H1 (cell line): ENCODE data around the gene S100A13. TPM values are rescaled to one million over a fixed set of nuclear protein-coding genes. Genes with fewer than 3 reads are reported as not detected.

ENCODE experiments used
- BACH1 ChIP-seq: IDR thresholded peaks from 2 replicates; pipeline ENCODE4 v1.6.1; 2012; ENCODE audit warnings: low read length, improper control_type of control experiment
- BRCA1 ChIP-seq: IDR thresholded peaks from 2 replicates; pipeline ENCODE4 v1.6.1; 2012; ENCODE audit warnings: low read depth, low read length, improper control_type of control experiment
- CEBPB ChIP-seq: IDR thresholded peaks from 2 replicates; pipeline ENCODE4 v1.6.1; 2012; ENCODE audit warnings: low read depth, low read length
- CHD2 ChIP-seq: IDR thresholded peaks from 2 replicates; pipeline ENCODE4 v1.6.1; 2012; ENCODE audit warnings: low read length, improper control_type of control experiment
- CREB1 ChIP-seq: IDR thresholded peaks from 2 replicates; pipeline ENCODE4 v1.6.1; 2012; ENCODE audit warnings: inconsistent platforms
- EP300 ChIP-seq, 2 experiments: IDR thresholded peaks; 1 replicate in 1 of 2; 2 replicates in 1 of 2; pipeline ENCODE4 v1.6.1; 2011 to 2012; ENCODE audit warnings: low read depth in 2 of 2, low read length in 2 of 2, mild to moderate bottlenecking in 2 of 2, borderline replicate concordance in 1 of 2, inconsistent platforms in 1 of 2, moderate library complexity in 1 of 2
- MAX ChIP-seq: IDR thresholded peaks from 2 replicates; pipeline ENCODE4 v1.6.1; 2012; ENCODE audit warnings: inconsistent platforms
- NRF1 ChIP-seq: IDR thresholded peaks from 2 replicates; pipeline ENCODE4 v1.6.1; 2011; ENCODE audit warnings: mild to moderate bottlenecking, low read depth, low read length, improper control_type of control experiment
- POLR2AphosphoS5 ChIP-seq: IDR thresholded peaks from 2 replicates; pipeline ENCODE4 v1.6.1; 2011; ENCODE audit warnings: low read depth, low read length
- RBBP5 ChIP-seq: IDR thresholded peaks from 2 replicates; pipeline ENCODE4 v1.7.1; 2012; ENCODE audit warnings: low read depth, mild to moderate bottlenecking, inconsistent platforms, low read length, moderate library complexity, borderline replicate concordance
- SIN3A ChIP-seq, 2 experiments: IDR thresholded peaks in 1 of 2; conservative IDR thresholded peaks in 1 of 2; 2 replicates each; pipeline ENCODE4 v1.6.1; 2011 to 2012; ENCODE audit warnings: low read length in 2 of 2, improper control_type of control experiment in 1 of 2, low read depth in 1 of 2, mild to moderate bottlenecking in 1 of 2
- SP1 ChIP-seq: IDR thresholded peaks from 2 replicates; pipeline ENCODE4 v1.6.1; 2011; ENCODE audit warnings: low read depth, low read length
- TAF1 ChIP-seq: IDR thresholded peaks from 2 replicates; pipeline ENCODE4 v1.6.1; 2011; ENCODE audit warnings: mild to moderate bottlenecking, low read depth, low read length
- TAF7 ChIP-seq: optimal IDR thresholded peaks from 2 replicates; pipeline ENCODE3; 2011; ENCODE audit warnings: low read depth, mild to moderate bottlenecking, inconsistent platforms, low read length, moderate library complexity, borderline replicate concordance
- TCF12 ChIP-seq: IDR thresholded peaks from 2 replicates; pipeline ENCODE4 v1.6.1; 2011; ENCODE audit warnings: low read depth, mild to moderate bottlenecking, low read length
- YY1 ChIP-seq: IDR thresholded peaks from 2 replicates; pipeline ENCODE4 v1.6.1; 2011; ENCODE audit warnings: low read depth, mild to moderate bottlenecking, low read length
- polyA plus RNA-seq, 7 experiments: library from polyadenylated mRNA; depleted of rRNA in 3 of 7; stranded (reverse) in 5 of 7; unstranded in 2 of 7; fragments of >200 nt in 5 of 7; fragments of 200-250 nt in 2 of 7; gene quantifications; 1 replicate in 5 of 7; 2 replicates in 1 of 7; 4 replicates in 1 of 7; pipeline versions ENCODE4 v1.2.1 to v1.2.3, GENCODE V29; 2011 to 2013; ENCODE audit warnings: missing spikeins in 2 of 7, mixed read lengths in 2 of 7
- total RNA-seq: library from RNA; stranded (reverse); fragmentation: NEBNext Ultra II Directional; extraction: Animal tissue kit (Norgen Biotek cat#: 25700); gene quantifications from 2 replicates; pipeline ENCODE4 v1.2.1, GENCODE V29; 2021
- TF ChIP-seq, protein P1 (sequence below), 3 experiments: IDR thresholded peaks; 1 replicate in 2 of 3; 2 replicates in 1 of 3; pipeline versions ENCODE4 v1.5.1 to v1.6.1; 2011; ENCODE audit warnings: low read length in 3 of 3, mild to moderate bottlenecking in 3 of 3, inconsistent platforms in 2 of 3, low read depth in 1 of 3, moderate library complexity in 1 of 3; ENCODE audit not compliant: insufficient read depth in 1 of 3; ENCODE audit errors: control extremely low read depth in 1 of 3
- TF ChIP-seq, protein P2 (sequence below): IDR thresholded peaks from 2 replicates; pipeline ENCODE4 v1.6.1; 2012; ENCODE audit warnings: inconsistent platforms
- TF ChIP-seq, protein P3 (sequence below): IDR thresholded peaks from 2 replicates; pipeline ENCODE4 v1.6.1; 2012; ENCODE audit warnings: low read length, inconsistent platforms

S100A13 gene
- total and polyA plus RNA-seq, 2 of the 8 experiments (the other 6 are each of a cell fraction or from before 2014, with no cell fraction given): 63.6 to 127 TPM

DNA sequence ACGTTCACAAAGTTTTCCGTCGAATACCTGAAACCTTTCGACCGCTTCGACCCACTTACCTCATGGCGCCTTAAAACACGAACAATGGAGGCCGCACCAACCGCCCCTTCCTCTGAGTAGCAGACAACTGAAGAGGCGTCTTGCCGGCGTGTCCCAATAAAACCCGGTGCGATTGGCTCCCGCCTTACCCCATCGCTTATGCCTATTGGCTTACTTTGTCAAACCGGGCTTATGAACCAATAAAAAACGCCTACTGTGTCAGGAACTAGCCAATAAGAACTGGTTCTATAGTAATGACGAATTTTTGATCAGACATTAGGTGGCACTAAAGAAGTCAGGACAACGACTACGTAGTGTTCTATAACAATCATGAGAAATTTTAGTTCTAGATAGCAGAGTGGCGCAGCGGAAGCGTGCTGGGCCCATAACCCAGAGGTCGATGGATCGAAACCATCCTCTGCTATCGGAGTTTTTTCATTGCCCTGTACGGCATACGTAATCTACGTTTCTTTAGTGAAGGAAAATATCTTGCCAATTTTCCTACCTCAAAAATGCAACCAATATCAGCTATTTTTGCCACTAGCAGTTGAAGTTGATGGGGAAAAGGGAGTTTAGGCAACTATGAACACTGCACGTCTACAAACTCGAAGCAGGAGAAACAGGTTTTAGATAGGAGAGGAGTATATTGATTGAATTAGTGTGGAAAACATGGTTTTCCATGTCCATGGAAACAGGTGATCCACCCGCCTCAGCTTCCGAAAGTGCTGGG lies 43.7 kb upstream of the S100A13 start, which contains the start of gene ILF2 (continued):
- peak; percentile 28; the same call in 1 of the 2 replicates for TF ChIP-seq NRF1
- TF ChIP-seq TCF12: no peak
- no peak; the same call in 1 of the 2 replicates for TF ChIP-seq BACH1
- TF ChIP-seq CHD2: peak; percentile 80
- peak; percentile 90 for TF ChIP-seq YY1
- TF ChIP-seq RBBP5: peak; percentile 40; the same call in 1 of the 2 replicates
- 0 out of 2 replicates have a peak, but pooled peaks have one; percentile 4 for TF ChIP-seq BRCA1
- TF ChIP-seq, protein P1, sequence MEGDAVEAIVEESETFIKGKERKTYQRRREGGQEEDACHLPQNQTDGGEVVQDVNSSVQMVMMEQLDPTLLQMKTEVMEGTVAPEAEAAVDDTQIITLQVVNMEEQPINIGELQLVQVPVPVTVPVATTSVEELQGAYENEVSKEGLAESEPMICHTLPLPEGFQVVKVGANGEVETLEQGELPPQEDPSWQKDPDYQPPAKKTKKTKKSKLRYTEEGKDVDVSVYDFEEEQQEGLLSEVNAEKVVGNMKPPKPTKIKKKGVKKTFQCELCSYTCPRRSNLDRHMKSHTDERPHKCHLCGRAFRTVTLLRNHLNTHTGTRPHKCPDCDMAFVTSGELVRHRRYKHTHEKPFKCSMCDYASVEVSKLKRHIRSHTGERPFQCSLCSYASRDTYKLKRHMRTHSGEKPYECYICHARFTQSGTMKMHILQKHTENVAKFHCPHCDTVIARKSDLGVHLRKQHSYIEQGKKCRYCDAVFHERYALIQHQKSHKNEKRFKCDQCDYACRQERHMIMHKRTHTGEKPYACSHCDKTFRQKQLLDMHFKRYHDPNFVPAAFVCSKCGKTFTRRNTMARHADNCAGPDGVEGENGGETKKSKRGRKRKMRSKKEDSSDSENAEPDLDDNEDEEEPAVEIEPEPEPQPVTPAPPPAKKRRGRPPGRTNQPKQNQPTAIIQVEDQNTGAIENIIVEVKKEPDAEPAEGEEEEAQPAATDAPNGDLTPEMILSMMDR (IDR thresholded peaks at IDR 0.05; ENCODE audit: control extremely low read depth in 1 of 3, insufficient read depth in 1 of 3, low read depth in 1 of 3, low read length in 3 of 3): peak in 1 of 3 experiments; percentile 27; a peak in 1 of 4 replicates
- peak; percentile 90 for TF ChIP-seq TAF7
- peak; percentile 84 for TF ChIP-seq MAX
- TF ChIP-seq EP300 (IDR thresholded peaks at IDR 0.05; ENCODE audit: borderline replicate concordance in 1 of 2, low read depth in 2 of 2, low read length in 2 of 2): no peak
- TF ChIP-seq, protein P2, sequence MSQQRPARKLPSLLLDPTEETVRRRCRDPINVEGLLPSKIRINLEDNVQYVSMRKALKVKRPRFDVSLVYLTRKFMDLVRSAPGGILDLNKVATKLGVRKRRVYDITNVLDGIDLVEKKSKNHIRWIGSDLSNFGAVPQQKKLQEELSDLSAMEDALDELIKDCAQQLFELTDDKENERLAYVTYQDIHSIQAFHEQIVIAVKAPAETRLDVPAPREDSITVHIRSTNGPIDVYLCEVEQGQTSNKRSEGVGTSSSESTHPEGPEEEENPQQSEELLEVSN: 0 out of 2 replicates have a peak, but pooled peaks have one; percentile 31
- TF ChIP-seq CEBPB: peak; percentile 52; the same call in 1 of the 2 replicates
- TF ChIP-seq SP1: peak; percentile 98
- TF ChIP-seq, protein P3, sequence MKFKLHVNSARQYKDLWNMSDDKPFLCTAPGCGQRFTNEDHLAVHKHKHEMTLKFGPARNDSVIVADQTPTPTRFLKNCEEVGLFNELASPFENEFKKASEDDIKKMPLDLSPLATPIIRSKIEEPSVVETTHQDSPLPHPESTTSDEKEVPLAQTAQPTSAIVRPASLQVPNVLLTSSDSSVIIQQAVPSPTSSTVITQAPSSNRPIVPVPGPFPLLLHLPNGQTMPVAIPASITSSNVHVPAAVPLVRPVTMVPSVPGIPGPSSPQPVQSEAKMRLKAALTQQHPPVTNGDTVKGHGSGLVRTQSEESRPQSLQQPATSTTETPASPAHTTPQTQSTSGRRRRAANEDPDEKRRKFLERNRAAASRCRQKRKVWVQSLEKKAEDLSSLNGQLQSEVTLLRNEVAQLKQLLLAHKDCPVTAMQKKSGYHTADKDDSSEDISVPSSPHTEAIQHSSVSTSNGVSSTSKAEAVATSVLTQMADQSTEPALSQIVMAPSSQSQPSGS: peak; percentile 97
- TF ChIP-seq SIN3A (conservative IDR thresholded peaks at IDR 0.05 in 1 of 2, IDR thresholded peaks at IDR 0.05 in 1 of 2; ENCODE audit: low read depth in 1 of 2, low read length in 2 of 2): peak in 1 of 2 experiments; percentile 35; a peak in 1 of 4 replicates
- peak; percentile 71; the same call in 1 of the 2 replicates for TF ChIP-seq CREB1
- TF ChIP-seq POLR2AphosphoS5: peak; percentile 97
- peak; percentile 98 for TF ChIP-seq TAF1
